ENCODE measurements around the gene TCP11L2.

Gene TCP11L2

GRCh38 chr12:106308121-106308520 is 5.6 kb downstream of the TCP11L2 start (continued):
- TF ChIP-seq ZNF518A (tag by site-specific recombination; conservative IDR thresholded peaks at IDR 0.05; ENCODE audit: low read depth) = no peak

- POLR2A ChIA-PET = no interaction called here
- H3K4me3 ChIP-seq (ENCODE audit: low read depth, low read length) = no peak overlapping the region
- TF ChIP-seq KLF16 (tag by site-specific recombination; IDR thresholded peaks at IDR 0.05) = no peak
- no peak for TF ChIP-seq ZNF677 (tag by site-specific recombination; IDR thresholded peaks at IDR 0.05)
- no peaks in the 10 kb centered on the region for H3K4me1 ChIP-seq (ENCODE audit: control insufficient read depth, insufficient read depth, low read length)
- CTCF ChIA-PET = no interaction called here
- H3K36me3 ChIP-seq (ENCODE audit: control insufficient read depth in 2 of 2, insufficient read depth in 1 of 2, low read length in 2 of 2) = no peaks in the 10 kb centered on the region
- H3K27ac ChIP-seq (ENCODE audit: extremely low read depth, low read depth, low read length) = no peak overlapping the region
- no peaks in the 10 kb centered on the region for H3K9me3 ChIP-seq (ENCODE audit: control insufficient read depth, insufficient read depth, low read depth, low read length)
Measured at GRCh38 chr12:106308611-106309010, 6.1 kb downstream of the TCP11L2 start.

GRCh38 chr12:106309671-106310505 is 7.4 kb downstream of the TCP11L2 start:
- TF ChIP-seq ZNF266 (tag by site-specific recombination; IDR thresholded peaks at IDR 0.05; ENCODE audit: low read depth) (no peak), ZBTB11 (tag by site-specific recombination; conservative IDR thresholded peaks at IDR 0.05; ENCODE audit: low read depth) (no peak), ZNF843 (tag by site-specific recombination; IDR thresholded peaks at IDR 0.05) (no peak), ZNF626 (tag by site-specific recombination; IDR thresholded peaks at IDR 0.05) (no peak), SCRT2 (tag by site-specific recombination; IDR thresholded peaks at IDR 0.05) (peak; percentile 93), ZNF513 (tag by site-specific recombination; IDR thresholded peaks at IDR 0.05) (no peak), ZNF391 (tag by site-specific recombination; IDR thresholded peaks at IDR 0.05; ENCODE audit: borderline replicate concordance, low read depth) (no peak), ZNF214 (tag by site-specific recombination; IDR thresholded peaks at IDR 0.05; ENCODE audit: borderline replicate concordance) (no peak), GLI4 (tag by site-specific recombination; IDR thresholded peaks at IDR 0.05) (no peak), ZNF324 (tag by site-specific recombination; IDR thresholded peaks at IDR 0.05) (no peak), ZFP3 (tag by site-specific recombination; IDR thresholded peaks at IDR 0.05; ENCODE audit: low read depth) (no peak), ZNF433 (tag by site-specific recombination; IDR thresholded peaks at IDR 0.05; ENCODE audit: low read depth) (no peak), SCRT1 (tag by site-specific recombination; IDR thresholded peaks at IDR 0.05; ENCODE audit: borderline replicate concordance) (peak; percentile 75), ZNF174 (tag by site-specific recombination; IDR thresholded peaks at IDR 0.05) (no peak)
- CTCF ChIA-PET = interaction anchor here (0.6 kb wide), 1 partner anchor 42 kb away, joined by 3 read pairs; no protein-coding TSS in a partner anchor
- Histone ChIP-seq H3K4me1 (ENCODE audit: control insufficient read depth, insufficient read depth, low read length) (no peaks in the 10 kb centered on the region), H3K27ac (ENCODE audit: extremely low read depth, low read depth, low read length) (no peak overlapping the region), H3K4me3 (ENCODE audit: low read depth, low read length) (no peak overlapping the region), H3K36me3 (ENCODE audit: control insufficient read depth in 2 of 2, insufficient read depth in 1 of 2, low read length in 2 of 2) (peaks cover 0 to under 1% of the 10 kb centered on the region in 2 experiments; a peak in 1 of 3 replicates), H3K9me3 (ENCODE audit: control insufficient read depth, insufficient read depth, low read depth, low read length) (no peaks in the 10 kb centered on the region)
- POLR2A ChIA-PET = no interaction called here
